NCI-H2227 treated with DMSO at 0.1 percent for 48 hours (cell line): ENCODE data around the gene TSR2.
"Not testable (repeated sequence)": the region's sequence is repeated elsewhere in the genome, so short reads cannot be mapped to it uniquely, and the experiment has no call there.

Source experiments
- DNase-seq: peaks from one replicate; lab custom pipeline; 2025; lab: John Stamatoyannopoulos, UW

TSR2 gene

GRCh38 chrX:54473993-54474859, 34.0 kb downstream of the TSR2 start:
- no peak for DNase-seq

GRCh38 chrX:54479136-54480111, 39.2 kb downstream of the TSR2 start:
- no peak for DNase-seq

- peak; percentile 55 for DNase-seq
Observed at GRCh38 chrX:54482839-54483593, 42.8 kb downstream of the TSR2 start.

GRCh38 chrX:54483946-54484345, 43.7 kb downstream of the TSR2 start:
- no peak for DNase-seq

- DNase-seq: no peak
Observed at GRCh38 chrX:54484666-54485065, 44.5 kb downstream of the TSR2 start.

- not testable (repeated sequence) for DNase-seq
Observed at GRCh38 chrX:54489819-54490218, 49.6 kb downstream of the TSR2 start.

- no peak for DNase-seq
Observed at GRCh38 chrX:54492340-54492739, 52.1 kb downstream of the TSR2 start.

GRCh38 chrX:54494166-54494988, 54.2 kb downstream of the TSR2 start:
- no peak for DNase-seq
